Measurements from ENCODE around the gene ARL10. TPM values are rescaled to one million over a fixed set of nuclear protein-coding genes. Genes with fewer than 3 reads are reported as not detected.

The ARL10 gene
- polyA plus RNA-seq, 3 donors = 0.04 to 0.93 TPM; not detected in 1

GRCh38 chr5:176405656-176406435, 40.6 kb downstream of the ARL10 start:
- Histone ChIP-seq H3K36me3 (replicated peaks in 1 of 2; ENCODE audit: control insufficient read depth in 1 of 2, insufficient read depth in 2 of 2, low read length in 2 of 2) (peaks cover 43 to 69% of the 10 kb centered on the region in 2 donors), H4K20me1 (ENCODE audit: insufficient read depth, low read length) (peaks cover 6% of the 10 kb centered on the region), H3K9ac (ENCODE audit: insufficient read depth, low read length, poor library complexity, severe bottlenecking) (no peak overlapping the region), H2AFZ (ENCODE audit: insufficient read depth, low read depth, low read length, poor library complexity, severe bottlenecking) (no peak overlapping the region), H3K79me2 (ENCODE audit: insufficient read depth, low read length) (no peaks in the 10 kb centered on the region), H3K9me3 (replicated peaks in 1 of 2; ENCODE audit: control insufficient read depth in 1 of 2, insufficient read depth in 1 of 2, low read length in 2 of 2) (no peaks in the 10 kb centered on the region), H3K4me2 (replicated peaks; ENCODE audit: extremely low read depth, low read length, poor library complexity, severe bottlenecking) (no peak overlapping the region), H3K27me3 (ENCODE audit: control insufficient read depth in 2 of 2, insufficient read depth in 2 of 2, low read length in 2 of 2) (no peaks in the 10 kb centered on the region), H3K4me1 (ENCODE audit: control insufficient read depth in 1 of 2, insufficient read depth in 2 of 2, low read length in 2 of 2) (no peaks in the 10 kb centered on the region), H3K27ac (ENCODE audit: low read depth in 1 of 2, low read length in 2 of 2) (no peak overlapping the region), H3K4me3 (replicated peaks in 1 of 3; ENCODE audit: low read depth in 2 of 3, low read length in 3 of 3) (no peak overlapping the region)
- intact Hi-C loops (cut with micrococcal nuclease) = no loop called here
- peaks cover 0 to 2% (median 0%) of the 10 kb centered on the region in 7 donors for H3K9me3 Mint-ChIP-seq
- peaks cover under 1% of the 10 kb centered on the region for H3K4me1 Mint-ChIP-seq
- TF ChIP-seq, protein P1, sequence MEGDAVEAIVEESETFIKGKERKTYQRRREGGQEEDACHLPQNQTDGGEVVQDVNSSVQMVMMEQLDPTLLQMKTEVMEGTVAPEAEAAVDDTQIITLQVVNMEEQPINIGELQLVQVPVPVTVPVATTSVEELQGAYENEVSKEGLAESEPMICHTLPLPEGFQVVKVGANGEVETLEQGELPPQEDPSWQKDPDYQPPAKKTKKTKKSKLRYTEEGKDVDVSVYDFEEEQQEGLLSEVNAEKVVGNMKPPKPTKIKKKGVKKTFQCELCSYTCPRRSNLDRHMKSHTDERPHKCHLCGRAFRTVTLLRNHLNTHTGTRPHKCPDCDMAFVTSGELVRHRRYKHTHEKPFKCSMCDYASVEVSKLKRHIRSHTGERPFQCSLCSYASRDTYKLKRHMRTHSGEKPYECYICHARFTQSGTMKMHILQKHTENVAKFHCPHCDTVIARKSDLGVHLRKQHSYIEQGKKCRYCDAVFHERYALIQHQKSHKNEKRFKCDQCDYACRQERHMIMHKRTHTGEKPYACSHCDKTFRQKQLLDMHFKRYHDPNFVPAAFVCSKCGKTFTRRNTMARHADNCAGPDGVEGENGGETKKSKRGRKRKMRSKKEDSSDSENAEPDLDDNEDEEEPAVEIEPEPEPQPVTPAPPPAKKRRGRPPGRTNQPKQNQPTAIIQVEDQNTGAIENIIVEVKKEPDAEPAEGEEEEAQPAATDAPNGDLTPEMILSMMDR (IDR thresholded peaks at IDR 0.05) = no peak
- no peak overlapping the region for H3K27ac Mint-ChIP-seq
- H3K27me3 Mint-ChIP-seq (ENCODE audit: low read depth in 3 of 3) = no peaks in the 10 kb centered on the region
- H3K4me3 Mint-ChIP-seq = no peak overlapping the region
- WGBS (ENCODE audit: insufficient coverage) = 95% methylated on average over 13 of the region's 20 CpGs
- H3K36me3 Mint-ChIP-seq = peaks cover 69 to 82% of the 10 kb centered on the region in 2 donors
- no peak for DNase-seq

DNA sequence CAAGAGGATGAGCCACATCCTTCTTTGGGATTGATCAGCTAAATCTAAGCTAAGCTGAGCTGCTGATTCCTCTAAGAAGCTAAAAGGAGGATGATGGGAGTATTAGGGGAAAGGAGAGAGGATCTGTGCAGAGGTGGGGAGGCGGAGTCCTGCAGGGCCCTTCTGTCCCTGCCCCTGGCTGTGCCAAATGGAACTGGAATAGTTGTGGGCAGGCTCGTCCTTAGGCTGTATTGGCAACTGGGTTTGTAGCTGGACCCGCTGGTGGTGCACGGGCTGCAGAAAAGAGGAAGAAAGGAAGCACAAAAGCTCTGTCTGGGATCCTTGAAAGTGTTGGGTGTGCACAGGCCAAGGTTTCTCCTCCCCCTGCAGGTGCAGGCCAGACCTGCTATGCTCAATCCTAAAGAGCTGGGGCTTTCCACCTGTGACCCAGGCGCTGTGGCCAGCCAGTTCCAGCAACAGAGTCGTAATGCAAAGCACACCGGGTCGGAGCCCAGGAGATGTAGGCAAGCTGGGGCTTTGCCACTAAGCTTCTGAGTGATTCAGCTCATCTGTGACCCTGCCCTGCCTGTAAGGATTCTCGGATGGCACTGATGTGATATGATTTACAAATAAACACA, 41.3 kb downstream of the ARL10 start:
- Histone ChIP-seq H3K4me2 (replicated peaks; ENCODE audit: extremely low read depth, low read length, poor library complexity, severe bottlenecking) (no peak overlapping the region), H3K9me3 (replicated peaks in 1 of 2; ENCODE audit: control insufficient read depth in 1 of 2, insufficient read depth in 1 of 2, low read length in 2 of 2) (no peaks in the 10 kb centered on the region), H3K4me3 (replicated peaks in 1 of 3; ENCODE audit: low read depth in 2 of 3, low read length in 3 of 3) (no peak overlapping the region), H3K4me1 (ENCODE audit: control insufficient read depth in 1 of 2, insufficient read depth in 2 of 2, low read length in 2 of 2) (no peaks in the 10 kb centered on the region), H2AFZ (ENCODE audit: insufficient read depth, low read depth, low read length, poor library complexity, severe bottlenecking) (no peak overlapping the region), H3K27me3 (ENCODE audit: control insufficient read depth in 2 of 2, insufficient read depth in 2 of 2, low read length in 2 of 2) (no peaks in the 10 kb centered on the region), H3K36me3 (replicated peaks in 1 of 2; ENCODE audit: control insufficient read depth in 1 of 2, insufficient read depth in 2 of 2, low read length in 2 of 2) (peaks cover 44 to 71% of the 10 kb centered on the region in 2 donors), H3K27ac (ENCODE audit: low read depth in 1 of 2, low read length in 2 of 2) (no peak overlapping the region), H4K20me1 (ENCODE audit: insufficient read depth, low read length) (peaks cover 10% of the 10 kb centered on the region), H3K79me2 (ENCODE audit: insufficient read depth, low read length) (peaks cover 3% of the 10 kb centered on the region), H3K9ac (ENCODE audit: insufficient read depth, low read length, poor library complexity, severe bottlenecking) (no peak overlapping the region)
- no peak overlapping the region for H3K4me3 Mint-ChIP-seq
- WGBS (ENCODE audit: insufficient coverage) = 93% methylated on average over 8 of the region's 9 CpGs
- H3K36me3 Mint-ChIP-seq = peaks cover 68 to 82% of the 10 kb centered on the region in 2 donors
- TF ChIP-seq, protein P1 (IDR thresholded peaks at IDR 0.05) = no peak
- intact Hi-C loops (cut with micrococcal nuclease) = no loop called here
- peaks cover 8% of the 10 kb centered on the region for H3K4me1 Mint-ChIP-seq
- DNase-seq = no peak
- peaks cover 0 to 2% (median 0%) of the 10 kb centered on the region in 7 donors for H3K9me3 Mint-ChIP-seq
- H3K27ac Mint-ChIP-seq = peak overlapping the region in 2 of 7 donors; percentile 12 to 78
- H3K27me3 Mint-ChIP-seq (ENCODE audit: low read depth in 3 of 3) = no peaks in the 10 kb centered on the region
